Measurements from ENCODE around the gene ZBTB39.
"Not testable (repeated sequence)": the region's sequence is repeated elsewhere in the genome, so short reads cannot be mapped to it uniquely, and the experiment has no call there.

The ZBTB39 gene

DNA sequence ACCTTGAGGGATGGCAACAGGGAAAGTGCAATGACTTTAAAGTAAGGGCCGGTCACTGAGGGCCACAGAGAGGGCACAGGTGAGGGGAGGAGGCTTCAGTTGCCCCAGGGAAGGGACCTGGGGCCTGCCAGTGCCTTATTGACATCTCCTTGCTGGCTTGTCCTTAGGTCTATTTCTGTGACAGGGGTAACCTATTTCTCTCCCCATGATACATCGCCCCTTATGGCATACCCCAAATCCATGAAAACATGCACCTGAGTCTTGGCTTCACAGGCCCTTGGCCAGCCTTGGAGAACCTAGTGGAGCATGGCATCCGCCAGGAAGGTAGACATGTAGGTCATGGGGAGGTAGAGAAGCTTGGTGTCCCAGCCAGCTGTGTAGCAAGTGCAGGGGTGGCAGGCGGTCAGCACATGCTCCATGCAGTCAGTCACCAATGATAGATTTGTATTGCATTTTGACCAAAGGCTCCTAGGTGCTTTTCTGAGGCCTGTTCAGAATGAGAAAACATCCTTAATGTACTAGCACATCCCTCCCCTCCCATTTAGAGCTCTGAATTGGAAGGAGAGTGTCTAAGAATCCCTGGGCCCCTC lies 25.3 kb downstream of the ZBTB39 start:
- TF ChIP-seq, protein P1, sequence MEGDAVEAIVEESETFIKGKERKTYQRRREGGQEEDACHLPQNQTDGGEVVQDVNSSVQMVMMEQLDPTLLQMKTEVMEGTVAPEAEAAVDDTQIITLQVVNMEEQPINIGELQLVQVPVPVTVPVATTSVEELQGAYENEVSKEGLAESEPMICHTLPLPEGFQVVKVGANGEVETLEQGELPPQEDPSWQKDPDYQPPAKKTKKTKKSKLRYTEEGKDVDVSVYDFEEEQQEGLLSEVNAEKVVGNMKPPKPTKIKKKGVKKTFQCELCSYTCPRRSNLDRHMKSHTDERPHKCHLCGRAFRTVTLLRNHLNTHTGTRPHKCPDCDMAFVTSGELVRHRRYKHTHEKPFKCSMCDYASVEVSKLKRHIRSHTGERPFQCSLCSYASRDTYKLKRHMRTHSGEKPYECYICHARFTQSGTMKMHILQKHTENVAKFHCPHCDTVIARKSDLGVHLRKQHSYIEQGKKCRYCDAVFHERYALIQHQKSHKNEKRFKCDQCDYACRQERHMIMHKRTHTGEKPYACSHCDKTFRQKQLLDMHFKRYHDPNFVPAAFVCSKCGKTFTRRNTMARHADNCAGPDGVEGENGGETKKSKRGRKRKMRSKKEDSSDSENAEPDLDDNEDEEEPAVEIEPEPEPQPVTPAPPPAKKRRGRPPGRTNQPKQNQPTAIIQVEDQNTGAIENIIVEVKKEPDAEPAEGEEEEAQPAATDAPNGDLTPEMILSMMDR (IDR thresholded peaks at IDR 0.05; ENCODE audit: insufficient read depth, low read length, missing control alignments) = no peak
- H3K4me3 ChIP-seq (ENCODE audit: low read depth, low read length) = no peak overlapping the region
- DNase-seq (ENCODE audit: low read depth, low spot score) = no peak
- ChIA-PET POLR2A (no interaction called here), CTCF (interaction anchor here (1.1 to 1.4 kb wide), 2 partner anchors 21 to 218 kb away, joined by 3 read pairs; partner anchors contain the start of gene HSD17B6)

DNA sequence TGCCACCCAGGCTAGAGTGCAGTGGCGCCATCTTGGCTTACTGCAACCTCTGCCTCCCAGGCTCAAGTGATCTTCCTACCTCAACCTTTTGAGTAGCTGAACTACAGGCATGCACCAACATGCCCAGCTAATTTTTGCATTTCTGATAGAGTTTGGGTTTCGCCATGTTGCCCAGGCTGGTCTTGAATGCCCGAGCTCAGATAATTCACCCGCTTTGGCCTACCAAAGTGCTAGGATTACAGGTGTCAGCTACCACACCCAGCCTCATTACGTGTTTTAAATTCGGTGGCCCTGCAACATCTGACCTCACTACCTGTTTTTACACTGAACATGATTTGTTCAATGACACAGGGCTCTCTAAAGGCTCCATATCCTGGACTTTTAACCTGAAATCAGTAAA lies 26.1 kb downstream of the ZBTB39 start:
- DNase-seq (ENCODE audit: low read depth, low spot score) = no peak
- POLR2A ChIA-PET = no interaction called here
- CTCF ChIA-PET = interaction anchor here (1.0 to 1.1 kb wide), 2 partner anchors 24 to 218 kb away, joined by 3 read pairs; partner anchors contain the start of gene HSD17B6
- TF ChIP-seq, protein P1 (IDR thresholded peaks at IDR 0.05; ENCODE audit: insufficient read depth, low read length, missing control alignments) = no peak
- no peak overlapping the region for H3K4me3 ChIP-seq (ENCODE audit: low read depth, low read length)

DNA sequence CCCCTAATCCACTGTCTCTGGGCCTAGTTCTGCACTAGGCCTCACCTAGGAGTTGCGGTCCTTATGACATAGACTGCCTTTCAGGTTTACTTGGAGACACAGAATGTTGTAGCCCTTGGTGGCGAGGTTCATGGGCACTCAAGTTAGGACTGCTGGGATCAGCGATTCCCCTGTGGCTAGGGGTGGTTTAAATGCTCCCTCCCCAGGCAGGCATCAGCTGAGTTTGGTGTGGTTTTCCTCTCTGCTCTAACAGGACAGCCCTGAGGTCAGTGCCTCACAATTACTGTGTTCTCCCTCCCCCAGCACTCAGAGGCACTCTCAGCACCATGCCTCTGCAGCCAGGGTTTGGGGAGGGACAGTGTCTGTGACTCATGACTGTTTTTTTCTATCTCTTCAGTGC lies 26.7 kb downstream of the ZBTB39 start:
- no peak for DNase-seq (ENCODE audit: low read depth, low spot score)
- ChIA-PET POLR2A (no interaction called here), CTCF (interaction anchor here (1.0 to 1.1 kb wide), 2 partner anchors 25 to 217 kb away, joined by 3 read pairs; partner anchors contain the start of gene HSD17B6)
- no peak overlapping the region for H3K4me3 ChIP-seq (ENCODE audit: low read depth, low read length)
- TF ChIP-seq, protein P1 (IDR thresholded peaks at IDR 0.05; ENCODE audit: insufficient read depth, low read length, missing control alignments) = no peak

DNA sequence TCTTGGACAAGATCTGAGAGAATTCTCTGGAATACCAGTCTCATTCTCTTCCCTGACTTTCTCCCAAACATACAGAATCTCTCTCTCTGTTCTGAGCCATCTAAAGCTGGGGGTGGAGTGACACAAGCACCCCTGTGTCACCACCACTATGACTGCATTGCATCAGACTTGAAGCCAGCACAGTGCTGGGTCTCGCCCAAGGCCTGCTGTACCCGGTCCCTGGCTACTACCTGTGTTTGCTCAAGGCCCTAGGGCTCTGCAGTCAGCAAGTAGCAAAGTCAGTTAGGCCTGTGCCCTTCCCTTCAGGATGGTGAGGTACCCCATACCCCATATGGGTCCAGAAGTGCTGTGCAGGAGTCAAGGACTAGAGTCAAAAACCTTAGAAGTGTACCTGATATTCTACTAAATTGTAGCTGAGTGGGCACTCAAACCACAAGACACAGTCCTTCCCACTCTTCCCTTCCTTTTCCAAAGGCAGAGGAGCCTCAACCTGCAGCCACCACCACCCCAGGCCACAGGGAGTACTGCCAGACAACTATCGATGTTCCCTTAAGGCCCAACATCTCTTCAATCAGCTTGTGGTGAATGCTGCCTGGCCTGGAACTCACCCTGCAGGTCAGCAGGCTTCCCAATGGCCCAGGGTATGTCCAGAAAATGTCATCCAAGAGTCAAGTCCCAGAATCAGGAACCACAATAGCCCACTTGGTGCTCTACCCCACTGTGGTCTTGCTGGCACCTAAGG lies 27.8 kb downstream of the ZBTB39 start:
- H3K4me3 ChIP-seq (ENCODE audit: low read depth, low read length) = no peak overlapping the region
- ChIA-PET POLR2A (no interaction called here), CTCF (interaction anchor here (1.6 kb wide), 1 partner anchor 10 kb away, joined by 6 read pairs; no protein-coding TSS in a partner anchor)
- no peak for DNase-seq (ENCODE audit: low read depth, low spot score)
- TF ChIP-seq, protein P1 (IDR thresholded peaks at IDR 0.05; ENCODE audit: insufficient read depth, low read length, missing control alignments) = no peak

DNA sequence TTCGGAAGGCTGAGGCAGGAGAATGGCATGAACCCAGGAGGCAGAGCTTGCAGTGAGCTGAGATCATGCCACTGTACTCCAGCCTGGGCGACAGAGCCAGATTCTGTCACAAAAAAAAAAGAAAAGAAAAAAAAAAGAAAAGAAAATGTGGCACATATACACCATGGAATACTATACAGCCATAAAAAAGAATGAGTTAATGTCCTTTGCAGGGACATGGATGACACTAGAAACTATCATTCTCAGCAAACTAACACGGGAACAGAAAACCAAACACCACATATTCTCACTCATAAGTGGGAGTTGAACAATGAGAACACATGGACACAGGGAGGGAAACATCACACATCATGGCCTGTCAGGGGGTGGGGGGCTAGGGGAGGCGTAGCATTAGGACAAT lies 29.0 kb downstream of the ZBTB39 start:
- POLR2A ChIA-PET; DNase-seq (ENCODE audit: low read depth, low spot score); CTCF ChIA-PET; H3K4me3 ChIP-seq (ENCODE audit: low read depth, low read length): not testable (repeated sequence)

DNA sequence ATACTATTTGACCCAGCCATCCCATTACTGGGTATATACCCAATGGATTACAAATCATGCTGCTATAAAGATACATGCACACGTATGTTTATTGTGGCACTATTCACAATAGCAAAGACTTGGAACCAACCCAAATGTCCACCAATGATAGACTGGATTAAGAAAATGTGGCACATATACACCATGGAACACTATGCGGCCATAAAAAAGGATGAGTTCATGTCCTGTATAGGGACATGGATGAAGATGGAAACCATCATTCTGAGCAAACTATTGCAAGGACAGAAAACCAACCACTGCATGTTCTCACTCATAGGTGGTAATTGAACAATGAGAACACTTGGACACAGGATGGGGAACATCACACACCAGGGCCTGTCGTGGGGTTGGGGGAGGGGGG lies 32.1 kb downstream of the ZBTB39 start:
- POLR2A ChIA-PET; DNase-seq (ENCODE audit: low read depth, low spot score); H3K4me3 ChIP-seq (ENCODE audit: low read depth, low read length); CTCF ChIA-PET: not testable (repeated sequence)

DNA sequence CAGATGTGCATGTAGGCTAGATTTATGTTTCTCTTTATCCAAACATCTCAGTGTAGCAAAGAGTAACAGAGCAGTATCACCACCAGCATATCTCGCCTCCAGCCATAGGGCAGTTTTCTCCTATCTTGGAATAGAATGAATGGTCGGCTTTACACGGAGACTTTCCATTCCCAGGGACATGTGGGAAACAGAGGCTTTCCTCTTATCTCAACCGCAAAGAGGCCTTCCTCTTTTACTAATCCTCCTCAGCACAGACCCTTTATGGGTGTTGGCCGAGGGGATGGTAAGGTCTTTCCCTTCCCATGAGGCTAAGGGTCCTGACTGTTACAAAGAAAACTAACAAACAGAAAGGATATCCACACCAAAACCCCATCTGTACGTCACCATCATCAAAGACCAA lies 37.4 kb downstream of the ZBTB39 start:
- H3K4me3 ChIP-seq (ENCODE audit: low read depth, low read length); DNase-seq (ENCODE audit: low read depth, low spot score); POLR2A ChIA-PET; CTCF ChIA-PET: not testable (repeated sequence)

DNA sequence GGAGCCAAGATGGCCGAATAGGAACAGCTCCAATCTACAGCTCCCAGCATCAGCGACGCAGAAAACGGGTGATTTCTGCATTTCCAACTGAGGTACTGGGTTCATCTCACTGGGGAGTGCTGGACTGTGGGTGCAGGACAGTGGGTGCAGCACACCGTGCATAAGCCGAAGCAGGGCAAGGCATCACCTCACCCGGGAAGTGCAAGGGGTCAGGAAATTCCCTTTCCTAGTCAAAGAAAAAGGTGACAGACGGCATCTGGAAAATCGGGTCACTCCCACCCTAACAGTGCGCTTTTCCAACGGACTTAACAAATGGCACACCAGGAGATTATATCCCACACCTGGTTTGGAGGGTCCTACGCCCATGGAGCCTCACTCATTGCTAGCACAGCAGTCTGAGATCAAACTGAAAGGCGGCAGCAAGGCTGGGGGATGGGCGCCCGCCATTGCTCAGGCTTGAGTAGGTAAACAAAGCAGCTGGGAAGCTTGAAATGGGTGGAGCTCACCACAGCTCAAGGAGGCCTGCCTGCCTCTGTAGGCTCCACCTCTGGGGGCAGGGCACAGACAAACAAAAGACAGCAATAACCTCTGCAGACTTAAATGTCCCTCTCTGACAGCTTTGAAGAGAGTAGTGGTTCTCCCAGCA lies 40.2 kb downstream of the ZBTB39 start:
- CTCF ChIA-PET; POLR2A ChIA-PET; H3K4me3 ChIP-seq (ENCODE audit: low read depth, low read length): not testable (repeated sequence)

DNA sequence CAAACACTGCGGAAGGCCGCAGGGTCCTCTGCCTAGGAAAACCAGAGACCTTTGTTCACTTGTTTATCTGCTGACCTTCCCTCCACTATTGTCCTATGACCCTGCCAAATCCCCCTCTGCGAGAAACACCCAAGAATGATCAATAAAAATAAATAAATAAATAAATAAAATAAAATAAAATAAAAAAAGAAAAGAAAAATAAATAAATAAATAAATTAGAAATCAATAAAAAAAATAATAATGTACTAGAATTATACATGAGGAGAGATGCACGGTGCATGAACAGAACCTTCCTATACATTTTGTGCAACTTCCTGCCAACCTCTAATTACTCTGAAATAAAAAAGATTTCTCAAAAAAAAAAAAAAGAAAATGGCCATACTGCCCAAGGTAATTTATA lies 41.2 kb downstream of the ZBTB39 start:
- H3K4me3 ChIP-seq (ENCODE audit: low read depth, low read length); CTCF ChIA-PET; POLR2A ChIA-PET; DNase-seq (ENCODE audit: low read depth, low spot score): not testable (repeated sequence)

More for the DNA sequence above, 40.2 kb downstream of the ZBTB39 start:
- not testable (repeated sequence) for DNase-seq (ENCODE audit: low read depth, low spot score)

DNA sequence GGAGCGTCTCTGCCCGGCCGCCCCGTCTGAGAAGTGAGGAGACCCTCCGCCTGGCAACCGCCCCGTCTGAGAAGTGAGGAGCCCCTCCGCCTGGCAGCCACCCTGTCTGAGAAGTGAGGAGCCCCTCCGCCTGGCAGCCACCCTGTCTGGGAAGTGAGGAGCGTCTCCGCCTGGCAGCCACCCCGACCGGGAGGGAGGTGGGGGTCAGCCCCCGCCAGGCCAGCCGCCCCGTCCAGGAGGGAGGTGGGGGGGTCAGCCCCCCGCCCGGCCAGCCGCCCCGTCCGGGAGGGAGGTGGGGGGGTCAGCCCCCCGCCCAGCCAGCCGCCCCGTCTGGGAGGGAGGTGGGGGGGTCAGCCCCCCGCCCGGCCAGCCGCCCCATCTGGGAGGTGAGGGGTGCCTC lies 42.8 kb downstream of the ZBTB39 start:
- DNase-seq (ENCODE audit: low read depth, low spot score); H3K4me3 ChIP-seq (ENCODE audit: low read depth, low read length); CTCF ChIA-PET; POLR2A ChIA-PET: not testable (repeated sequence)

DNA sequence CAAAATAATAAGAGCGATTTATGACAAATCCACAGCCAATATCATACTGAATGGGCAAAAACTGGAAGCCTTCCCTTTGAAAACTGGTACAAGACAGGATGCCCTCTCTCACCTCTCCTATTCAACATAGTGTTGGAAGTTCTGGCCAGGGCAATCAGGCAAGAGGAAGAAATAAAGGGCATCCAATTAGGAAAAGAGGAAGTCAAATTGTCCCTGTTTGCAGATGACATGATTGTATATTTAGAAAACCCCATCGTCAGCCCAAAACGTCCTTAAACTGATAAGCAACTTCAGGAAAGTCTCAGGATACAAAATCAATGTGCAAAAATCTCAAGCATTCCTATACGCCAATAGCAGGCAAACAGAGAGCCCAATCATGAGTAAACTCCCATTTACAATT lies 44.1 kb downstream of the ZBTB39 start:
- H3K4me3 ChIP-seq (ENCODE audit: low read depth, low read length); DNase-seq (ENCODE audit: low read depth, low spot score); POLR2A ChIA-PET; CTCF ChIA-PET: not testable (repeated sequence)

Measured in AG04449 (cell line).